ENCODE data around the gene CDKN3. TPM values are rescaled to one million over a fixed set of nuclear protein-coding genes. Genes with fewer than 3 reads are reported as not detected.

The CDKN3 gene
- total RNA-seq, 1 experiment from 2014 or later = 62.5 TPM

- POLR2A ChIA-PET = no interaction called here
- BruUV-seq (replicated peaks) = no TSS peak
- Histone ChIP-seq H3K4me1 (ENCODE audit: control insufficient read depth in 1 of 2, insufficient read depth in 2 of 2, low read length in 2 of 2) (peaks cover 0 to 8% of the 10 kb centered on the region in 2 experiments; a peak in 1 of 4 replicates), H2AFZ (ENCODE audit: low read depth, low read length, poor library complexity, severe bottlenecking) (no peak overlapping the region), H3K27ac (ENCODE audit: low read depth, low read length) (no peak overlapping the region), H4K20me1 (ENCODE audit: insufficient read depth) (no peaks in the 10 kb centered on the region), H3K9me2 (ENCODE audit: insufficient read depth) (no peaks in the 10 kb centered on the region), H3K9ac (ENCODE audit: low read length) (no peak overlapping the region), H3K4me3 (replicated peaks in 1 of 2; ENCODE audit: low read depth in 1 of 2, low read length in 2 of 2) (no peak overlapping the region), H3K36me3 (ENCODE audit: control insufficient read depth in 1 of 2, insufficient read depth in 2 of 2, low read length in 2 of 2) (no peaks in the 10 kb centered on the region), H3K9me3 (ENCODE audit: control insufficient read depth in 1 of 2, insufficient read depth in 1 of 2, low read depth in 1 of 2, low read length in 2 of 2) (no peaks in the 10 kb centered on the region), H3K27me3 (ENCODE audit: insufficient read depth, low read length) (no peaks in the 10 kb centered on the region), H3K4me2 (ENCODE audit: low read length) (no peak overlapping the region), H3K79me2 (ENCODE audit: insufficient read depth, low read length) (no peaks in the 10 kb centered on the region)
- CTCF ChIA-PET = interaction anchor here (1.5 kb wide), 1 partner anchor 15 kb away, joined by 5 read pairs; no protein-coding TSS in a partner anchor
- intact Hi-C loops (cut with micrococcal nuclease) = no loop called here
- DNase-seq (ENCODE audit: low read depth, low spot score) = no peak
- RAD21 ChIA-PET (ENCODE audit: low non-redundant PET in 1 of 2, low total read pairs in 2 of 2, uncharacterized antibody in 2 of 2, unreplicated experiment in 2 of 2) = no interaction called here
- no peak for TF ChIP-seq POLR2AphosphoS5 (IDR thresholded peaks at IDR 0.05; ENCODE audit: low read depth, low read length)
- no peak for TF ChIP-seq CEBPB (IDR thresholded peaks at IDR 0.05; ENCODE audit: low read depth)
- no peak for TF ChIP-seq MAX (IDR thresholded peaks at IDR 0.05)
- no peak for TF ChIP-seq ZNF274 (IDR thresholded peaks at IDR 0.05; ENCODE audit: low read depth, low read length)
- no peak for TF ChIP-seq YY1 (IDR thresholded peaks at IDR 0.05; ENCODE audit: extremely low read depth, insufficient replicate concordance, low read depth, low read length)
- TF ChIP-seq, protein P1, sequence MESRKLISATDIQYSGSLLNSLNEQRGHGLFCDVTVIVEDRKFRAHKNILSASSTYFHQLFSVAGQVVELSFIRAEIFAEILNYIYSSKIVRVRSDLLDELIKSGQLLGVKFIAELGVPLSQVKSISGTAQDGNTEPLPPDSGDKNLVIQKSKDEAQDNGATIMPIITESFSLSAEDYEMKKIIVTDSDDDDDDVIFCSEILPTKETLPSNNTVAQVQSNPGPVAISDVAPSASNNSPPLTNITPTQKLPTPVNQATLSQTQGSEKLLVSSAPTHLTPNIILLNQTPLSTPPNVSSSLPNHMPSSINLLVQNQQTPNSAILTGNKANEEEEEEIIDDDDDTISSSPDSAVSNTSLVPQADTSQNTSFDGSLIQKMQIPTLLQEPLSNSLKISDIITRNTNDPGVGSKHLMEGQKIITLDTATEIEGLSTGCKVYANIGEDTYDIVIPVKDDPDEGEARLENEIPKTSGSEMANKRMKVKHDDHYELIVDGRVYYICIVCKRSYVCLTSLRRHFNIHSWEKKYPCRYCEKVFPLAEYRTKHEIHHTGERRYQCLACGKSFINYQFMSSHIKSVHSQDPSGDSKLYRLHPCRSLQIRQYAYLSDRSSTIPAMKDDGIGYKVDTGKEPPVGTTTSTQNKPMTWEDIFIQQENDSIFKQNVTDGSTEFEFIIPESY (IDR thresholded peaks at IDR 0.05; ENCODE audit: extremely low read depth, insufficient replicate concordance, low read length) = no peak
- TF ChIP-seq ATF3 (IDR thresholded peaks at IDR 0.05) = no peak
- ATAC-seq = no peak
Measured at GRCh38 chr14:54362759-54363437, 33.9 kb upstream of the CDKN3 start.
